ENCODE results near the gene SLC35B2.

The SLC35B2 gene

GRCh38 chr6:44228836-44229235 lies 28.5 kb downstream of the SLC35B2 start:
- no peak for ATAC-seq
- Mint-ChIP-seq H3K27me3 (no peaks in the 10 kb centered on the region), H3K9me3 (no peaks in the 10 kb centered on the region), H3K27ac (no peak overlapping the region), H3K36me3 (peaks cover 25% of the 10 kb centered on the region), H3K4me1 (peaks cover 28% of the 10 kb centered on the region), H3K4me3 (no peak overlapping the region)

DNA sequence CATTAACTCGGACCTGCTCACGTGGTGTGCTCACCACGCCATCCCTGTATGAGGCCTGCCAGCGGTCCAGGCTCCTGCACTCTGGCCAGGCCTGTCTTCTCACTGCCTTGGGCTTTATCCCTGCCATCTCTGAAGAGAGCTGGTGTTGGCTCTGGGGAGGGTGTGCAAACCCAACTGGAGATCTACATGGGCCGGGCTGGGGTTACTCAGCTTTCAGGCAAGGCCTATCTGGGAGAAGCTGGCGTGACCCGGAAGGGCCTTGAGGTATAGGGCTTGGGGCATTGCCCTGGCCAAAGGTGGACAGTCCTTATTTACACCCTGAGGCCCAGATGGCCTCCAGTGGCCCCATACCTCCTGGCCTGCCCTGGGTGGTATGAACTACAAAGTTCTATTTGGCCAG lies 28.9 kb downstream of the SLC35B2 start:
- ATAC-seq, result no peak
- Mint-ChIP-seq H3K4me1 (peaks cover 25% of the 10 kb centered on the region), H3K27ac (no peak overlapping the region), H3K27me3 (no peaks in the 10 kb centered on the region), H3K9me3 (no peaks in the 10 kb centered on the region), H3K36me3 (peaks cover 25% of the 10 kb centered on the region), H3K4me3 (no peak overlapping the region)

DNA sequence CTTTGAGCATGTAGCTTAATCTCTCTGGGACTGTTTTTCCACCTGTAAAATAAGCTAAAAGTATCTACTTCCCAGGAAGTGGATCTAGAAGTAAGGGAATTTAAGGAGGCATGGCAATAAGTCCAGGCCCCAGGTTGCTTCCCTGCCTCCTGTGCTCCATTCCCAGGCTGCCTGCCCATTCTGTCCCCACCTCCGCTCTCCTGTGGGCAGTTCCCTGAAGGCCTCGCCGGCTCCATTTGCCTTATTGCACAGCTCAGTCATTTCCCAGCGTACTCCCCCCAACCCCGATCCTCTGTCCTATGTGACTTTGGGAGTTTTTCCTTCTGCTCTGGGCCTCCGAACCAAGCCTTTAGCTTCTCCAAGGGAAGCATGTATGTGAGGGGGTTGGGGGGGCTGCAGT lies 29.3 kb downstream of the SLC35B2 start:
- peaks cover 23% of the 10 kb centered on the region for H3K36me3 Mint-ChIP-seq

GRCh38 chr6:44227148-44227793 lies 30.1 kb downstream of the SLC35B2 start:
- Mint-ChIP-seq H3K4me3 (no peak overlapping the region), H3K27me3 (no peaks in the 10 kb centered on the region), H3K9me3 (no peaks in the 10 kb centered on the region), H3K27ac (no peak overlapping the region), H3K36me3 (peaks cover 17% of the 10 kb centered on the region), H3K4me1 (peaks cover 33% of the 10 kb centered on the region)
- no peak for ATAC-seq

More for the DNA sequence above, 29.3 kb downstream of the SLC35B2 start:
- H3K4me1 Mint-ChIP-seq, result peaks cover 26% of the 10 kb centered on the region
- no peak overlapping the region for H3K4me3 Mint-ChIP-seq
- no peak for ATAC-seq
- no peaks in the 10 kb centered on the region for H3K27me3 Mint-ChIP-seq
- no peak overlapping the region for H3K27ac Mint-ChIP-seq
- no peaks in the 10 kb centered on the region for H3K9me3 Mint-ChIP-seq

DNA sequence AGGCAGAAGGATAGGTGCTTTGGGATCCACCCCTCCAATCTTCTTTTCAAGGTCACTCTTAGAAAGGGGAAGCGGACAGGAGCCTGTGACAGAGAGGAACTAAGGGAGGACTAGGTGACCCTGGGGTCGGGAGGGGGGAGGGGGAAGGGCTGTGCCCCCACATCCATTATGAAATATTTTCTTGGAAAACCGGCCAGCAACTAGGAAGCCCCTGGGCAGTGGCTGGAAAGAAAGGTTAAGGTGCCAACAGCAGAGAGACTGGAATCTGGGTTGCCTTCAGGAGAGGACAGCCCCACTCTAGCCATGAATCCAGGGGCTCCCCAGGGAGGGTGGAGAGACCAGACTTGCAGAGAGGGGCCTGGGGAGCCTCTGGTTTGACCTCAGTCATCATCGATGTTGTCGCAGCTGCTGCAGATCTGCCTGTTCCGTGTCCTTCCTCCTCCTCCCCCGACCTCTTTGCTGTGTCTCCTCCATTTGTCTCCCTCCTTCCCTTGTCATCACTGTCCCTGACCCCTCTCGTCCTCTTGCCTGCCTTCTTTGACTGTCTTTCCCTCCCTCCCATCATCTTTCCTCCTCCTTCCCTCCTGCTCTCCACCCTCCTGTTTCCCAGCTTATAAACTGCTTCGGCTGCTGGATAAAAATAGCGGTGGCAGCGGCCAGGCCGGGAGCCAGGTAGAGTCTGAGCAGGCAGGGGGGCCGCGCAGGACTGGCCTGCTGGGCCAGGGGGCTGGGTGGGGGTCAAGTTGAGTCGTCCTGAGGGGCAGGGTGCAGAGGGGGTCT lies 30.8 kb downstream of the SLC35B2 start:
- H3K9me3 Mint-ChIP-seq, result no peaks in the 10 kb centered on the region
- H3K4me1 Mint-ChIP-seq, result peaks cover 38% of the 10 kb centered on the region
- ATAC-seq, result no peak
- peaks cover 11% of the 10 kb centered on the region for H3K36me3 Mint-ChIP-seq
- no peak overlapping the region for H3K27ac Mint-ChIP-seq
- no peak overlapping the region for H3K4me3 Mint-ChIP-seq
- no peaks in the 10 kb centered on the region for H3K27me3 Mint-ChIP-seq

DNA sequence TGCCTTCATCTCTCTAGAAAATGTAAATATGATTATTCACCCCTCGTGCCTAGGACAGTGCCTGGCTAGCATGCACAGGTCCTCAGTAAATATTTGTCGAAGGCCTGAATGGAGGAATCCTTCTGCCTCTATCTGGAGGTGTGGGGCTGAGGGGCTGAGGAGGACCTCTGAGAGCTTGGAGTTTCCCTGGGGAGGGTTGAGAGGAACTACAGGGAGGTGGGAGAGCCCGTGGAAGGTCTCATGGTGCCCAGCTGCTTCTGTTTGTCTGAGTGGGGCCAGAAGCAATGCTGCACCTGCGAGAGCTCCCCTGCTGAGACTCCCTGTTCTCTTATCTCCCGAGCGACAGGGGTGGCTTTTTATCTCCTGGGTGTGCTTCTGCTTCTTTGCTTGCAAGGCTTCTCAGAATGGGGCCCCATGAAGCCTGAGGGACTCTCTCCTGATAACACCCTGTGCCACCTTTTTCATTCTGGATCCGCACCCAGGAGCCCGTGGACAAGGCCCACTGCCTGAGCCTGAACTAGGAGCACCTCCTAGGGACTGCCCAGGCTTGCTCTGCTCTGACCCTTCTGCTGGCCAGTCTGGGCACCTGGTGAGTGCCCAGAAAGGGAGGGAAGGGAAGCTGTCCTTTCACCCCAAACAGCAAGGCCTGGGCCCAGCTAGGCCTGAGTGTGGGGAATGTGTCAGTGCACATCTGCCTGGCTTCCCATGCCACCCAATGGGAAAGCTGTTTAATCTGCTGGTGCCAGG lies 31.6 kb downstream of the SLC35B2 start:
- H3K36me3 Mint-ChIP-seq, result peaks cover 3% of the 10 kb centered on the region
- no peak overlapping the region for H3K4me3 Mint-ChIP-seq
- H3K27ac Mint-ChIP-seq, result no peak overlapping the region
- no peaks in the 10 kb centered on the region for H3K27me3 Mint-ChIP-seq
- H3K9me3 Mint-ChIP-seq, result no peaks in the 10 kb centered on the region
- ATAC-seq, result no peak
- H3K4me1 Mint-ChIP-seq, result peaks cover 45% of the 10 kb centered on the region

DNA sequence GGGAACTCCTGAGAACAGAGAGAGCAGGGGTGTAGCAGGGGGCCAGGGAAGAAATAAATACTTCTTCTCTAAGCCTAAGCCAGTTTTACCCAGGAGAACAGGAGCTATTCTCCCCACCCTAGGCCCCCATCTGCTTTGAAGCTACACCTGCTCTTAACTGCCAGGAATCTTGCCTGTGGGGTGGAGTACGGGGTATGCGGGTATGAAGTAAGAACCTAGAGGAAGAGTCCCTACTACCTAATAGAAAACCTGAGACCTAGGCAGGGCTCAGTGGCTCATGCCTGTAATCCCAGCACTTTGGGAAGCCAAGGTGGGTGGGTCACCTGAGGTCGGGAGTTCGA lies 32.4 kb downstream of the SLC35B2 start:
- Mint-ChIP-seq H3K27ac (peak overlapping the region; percentile 72), H3K9me3 (no peaks in the 10 kb centered on the region)

DNA sequence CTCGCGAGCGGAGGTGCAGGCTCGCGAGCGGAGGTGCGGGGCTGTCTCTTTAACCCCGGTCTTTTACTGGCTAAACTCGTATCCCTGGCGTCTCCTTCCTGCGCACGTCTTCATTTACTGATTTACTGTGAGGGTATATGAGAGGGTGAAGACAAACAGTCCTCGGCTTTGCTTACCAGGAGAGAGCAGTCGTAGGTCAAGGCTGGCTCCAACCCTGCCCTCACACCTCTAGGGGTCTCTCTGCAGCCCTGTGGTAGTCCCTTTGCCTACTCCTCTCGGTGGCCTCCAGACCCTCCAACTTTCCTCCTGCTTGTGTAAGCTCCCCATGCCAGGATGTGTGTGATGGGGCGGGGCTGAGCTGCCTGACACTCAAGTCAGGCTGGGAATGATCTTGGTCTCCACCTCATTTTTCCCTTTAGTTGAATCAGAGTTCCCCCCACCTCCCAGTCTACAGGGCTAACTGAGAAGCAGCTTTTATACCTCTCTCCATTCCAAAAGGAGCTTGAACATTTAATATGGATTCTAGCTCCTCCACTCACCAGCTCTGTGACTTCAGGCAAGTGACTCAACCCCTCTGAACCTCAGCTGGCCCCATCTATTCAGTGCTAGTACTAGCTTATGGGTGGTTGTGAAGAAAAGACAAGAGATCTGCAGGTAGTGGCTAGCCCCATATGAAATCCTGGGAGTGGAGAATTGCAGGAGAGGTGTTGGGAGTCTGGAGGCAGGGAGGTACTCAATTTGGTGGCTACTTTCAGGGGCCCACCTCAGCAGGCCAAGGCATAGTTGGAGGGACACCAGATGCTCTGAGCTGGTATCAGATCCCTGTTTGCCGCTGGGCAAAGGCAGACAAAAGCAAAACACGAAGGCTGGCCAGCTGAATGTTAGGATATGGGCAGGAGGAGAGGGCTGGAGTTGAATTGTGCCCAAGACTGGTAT lies 33.0 kb downstream of the SLC35B2 start:
- Mint-ChIP-seq H3K4me1 (peaks cover 50% of the 10 kb centered on the region), H3K27me3 (no peaks in the 10 kb centered on the region), H3K4me3 (peak overlapping the region; percentile 83), H3K36me3 (no peaks in the 10 kb centered on the region), H3K27ac (peak overlapping the region; percentile 72), H3K9me3 (no peaks in the 10 kb centered on the region)
- ATAC-seq, result peak; percentile 5

More for the DNA sequence above, 32.4 kb downstream of the SLC35B2 start:
- Mint-ChIP-seq H3K27me3 (no peaks in the 10 kb centered on the region), H3K4me3 (no peak overlapping the region), H3K36me3 (no peaks in the 10 kb centered on the region), H3K4me1 (peaks cover 45% of the 10 kb centered on the region)
- no peak for ATAC-seq

- Mint-ChIP-seq H3K4me1 (peaks cover 58% of the 10 kb centered on the region), H3K27ac (peak within 1 kb of the TSS; percentile 72), H3K36me3 (no peaks in the 10 kb centered on the region), H3K4me3 (peak within 1 kb of the TSS; percentile 83), H3K9me3 (no peaks in the 10 kb centered on the region), H3K27me3 (no peaks in the 10 kb centered on the region)
- peak; percentile 83 for ATAC-seq
Observed at GRCh38 chr6:44223319-44224028, 33.9 kb downstream of the SLC35B2 start, which contains the start of gene SLC29A1. TSS of gene SLC29A1 (plus strand) at chr6:44223595. CDS start at chr6:44227314, 3,719 bp downstream.

GRCh38 chr6:44222486-44223318 lies 34.6 kb downstream of the SLC35B2 start:
- H3K4me3 Mint-ChIP-seq, result peak overlapping the region; percentile 83
- H3K4me1 Mint-ChIP-seq, result peaks cover 61% of the 10 kb centered on the region
- no peak for ATAC-seq
- H3K27ac Mint-ChIP-seq, result peak overlapping the region; percentile 72
- no peaks in the 10 kb centered on the region for H3K36me3 Mint-ChIP-seq
- H3K27me3 Mint-ChIP-seq, result no peaks in the 10 kb centered on the region
- no peaks in the 10 kb centered on the region for H3K9me3 Mint-ChIP-seq

DNA sequence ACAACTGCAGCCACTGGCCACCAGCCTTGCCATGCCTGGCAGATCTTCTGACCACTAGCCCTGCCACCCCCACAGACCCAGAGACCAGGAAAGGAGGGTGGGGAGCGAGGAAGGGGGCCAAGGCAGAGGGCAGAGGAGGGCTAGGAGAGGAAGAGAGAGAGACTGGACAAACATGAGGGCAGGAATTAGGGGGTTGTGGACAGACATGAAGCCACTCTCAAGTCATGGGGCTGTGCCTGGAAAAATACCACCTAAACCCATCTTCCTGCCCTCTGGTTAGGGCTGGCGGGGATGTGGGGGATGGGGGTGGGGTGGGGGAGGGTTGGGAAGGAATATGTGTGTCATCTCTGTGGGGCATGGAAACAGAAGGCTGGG lies 35.4 kb downstream of the SLC35B2 start:
- Mint-ChIP-seq H3K4me1 (peaks cover 61% of the 10 kb centered on the region), H3K27me3 (no peaks in the 10 kb centered on the region), H3K9me3 (no peaks in the 10 kb centered on the region), H3K27ac (no peak overlapping the region), H3K4me3 (no peak overlapping the region), H3K36me3 (no peaks in the 10 kb centered on the region)
- no peak for ATAC-seq

GRCh38 chr6:44221291-44221960 lies 35.9 kb downstream of the SLC35B2 start:
- Mint-ChIP-seq H3K36me3 (no peaks in the 10 kb centered on the region), H3K4me3 (peak overlapping the region; percentile 5), H3K4me1 (peaks cover 61% of the 10 kb centered on the region), H3K27me3 (no peaks in the 10 kb centered on the region), H3K27ac (no peak overlapping the region), H3K9me3 (no peaks in the 10 kb centered on the region)
- peak; percentile 65 for ATAC-seq

GRCh38 chr6:44220913-44221290 lies 36.4 kb downstream of the SLC35B2 start:
- Mint-ChIP-seq H3K27ac (no peak overlapping the region), H3K36me3 (no peaks in the 10 kb centered on the region), H3K27me3 (no peaks in the 10 kb centered on the region), H3K4me1 (peaks cover 58% of the 10 kb centered on the region), H3K9me3 (no peaks in the 10 kb centered on the region), H3K4me3 (peak overlapping the region; percentile 5)
- ATAC-seq, result no peak

Measured in stimulated activated memory B cell treated with anti-CD40 and anti-IgM and Interleukin-4, amounts not matched to agents 10 μg/mL and 1 μg/mL and 100 μg/mL, for 72 hours (primary cell).